ENCODE data around the gene DLG2. TPM values are rescaled to one million over a fixed set of nuclear protein-coding genes. Genes with fewer than 3 reads are reported as not detected.

DLG2 gene
- total RNA-seq, 2 donors from 2014 or later, result 3.8 to 16.4 TPM

DNA sequence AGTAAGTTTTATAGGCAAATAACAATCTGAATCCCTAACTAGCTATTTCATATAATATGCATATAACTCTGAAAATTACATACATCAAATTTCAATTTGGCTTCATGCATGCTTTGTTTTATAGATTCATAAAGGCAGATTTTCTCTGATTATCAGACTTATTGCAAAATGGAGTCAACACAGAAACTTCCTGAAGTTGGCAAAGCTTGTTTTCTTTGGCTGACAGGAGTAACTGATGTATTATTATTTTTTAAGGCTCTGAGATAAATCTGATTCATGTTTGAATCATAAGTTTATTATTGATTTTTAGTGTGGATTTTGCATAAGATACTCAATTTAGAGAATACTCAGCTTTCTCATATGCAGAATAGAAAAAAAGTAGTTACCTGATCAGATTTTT lies 1984.6 kb downstream of the DLG2 start:
- H3K4me3 ChIP-seq, result no peak overlapping the region
- DNase-seq (ENCODE audit: low spot score) (no peak), ATAC-seq (ENCODE audit: insufficient number of reproducible peaks, low FRiP score, low read depth) (no peak)
- no peaks in the 10 kb centered on the region for H3K36me3 ChIP-seq
- no peaks in the 10 kb centered on the region for H3K9me3 ChIP-seq
- no peaks in the 10 kb centered on the region for H3K27me3 ChIP-seq (replicated peaks; ENCODE audit: insufficient read depth)
- no peak overlapping the region for H3K27ac ChIP-seq
- H3K4me1 ChIP-seq (ENCODE audit: control insufficient read depth in 1 of 2, low read depth in 2 of 2), result no peaks in the 10 kb centered on the region
- TF ChIP-seq, protein P1, sequence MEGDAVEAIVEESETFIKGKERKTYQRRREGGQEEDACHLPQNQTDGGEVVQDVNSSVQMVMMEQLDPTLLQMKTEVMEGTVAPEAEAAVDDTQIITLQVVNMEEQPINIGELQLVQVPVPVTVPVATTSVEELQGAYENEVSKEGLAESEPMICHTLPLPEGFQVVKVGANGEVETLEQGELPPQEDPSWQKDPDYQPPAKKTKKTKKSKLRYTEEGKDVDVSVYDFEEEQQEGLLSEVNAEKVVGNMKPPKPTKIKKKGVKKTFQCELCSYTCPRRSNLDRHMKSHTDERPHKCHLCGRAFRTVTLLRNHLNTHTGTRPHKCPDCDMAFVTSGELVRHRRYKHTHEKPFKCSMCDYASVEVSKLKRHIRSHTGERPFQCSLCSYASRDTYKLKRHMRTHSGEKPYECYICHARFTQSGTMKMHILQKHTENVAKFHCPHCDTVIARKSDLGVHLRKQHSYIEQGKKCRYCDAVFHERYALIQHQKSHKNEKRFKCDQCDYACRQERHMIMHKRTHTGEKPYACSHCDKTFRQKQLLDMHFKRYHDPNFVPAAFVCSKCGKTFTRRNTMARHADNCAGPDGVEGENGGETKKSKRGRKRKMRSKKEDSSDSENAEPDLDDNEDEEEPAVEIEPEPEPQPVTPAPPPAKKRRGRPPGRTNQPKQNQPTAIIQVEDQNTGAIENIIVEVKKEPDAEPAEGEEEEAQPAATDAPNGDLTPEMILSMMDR (IDR thresholded peaks at IDR 0.05), result no peak

DNA sequence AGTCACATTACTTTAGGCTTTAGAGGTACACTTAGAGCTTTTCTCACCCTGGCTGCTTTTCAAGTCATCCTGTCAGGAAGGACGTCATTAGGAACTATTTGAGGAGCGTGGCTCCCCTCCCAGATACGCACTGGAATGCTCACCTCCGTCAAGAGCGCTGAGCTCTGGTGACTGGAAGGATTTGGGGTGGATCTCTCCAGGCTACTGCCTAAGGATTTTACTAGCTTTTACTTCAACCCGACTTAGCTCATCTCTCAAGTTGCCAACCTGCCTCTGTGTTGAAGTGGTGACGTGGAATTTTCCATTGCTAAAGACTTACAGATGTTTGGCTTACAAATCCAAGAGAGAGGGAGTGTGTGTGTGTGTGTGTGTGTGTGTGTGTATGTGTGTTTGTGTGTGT lies 1985.6 kb downstream of the DLG2 start:
- no peaks in the 10 kb centered on the region for H3K4me1 ChIP-seq (ENCODE audit: control insufficient read depth in 1 of 2, low read depth in 2 of 2)
- no peaks in the 10 kb centered on the region for H3K27me3 ChIP-seq (replicated peaks; ENCODE audit: insufficient read depth)
- H3K36me3 ChIP-seq, result no peaks in the 10 kb centered on the region
- H3K4me3 ChIP-seq, result no peak overlapping the region
- no peak for DNase-seq (ENCODE audit: low spot score)
- H3K9me3 ChIP-seq, result no peaks in the 10 kb centered on the region
- H3K27ac ChIP-seq, result no peak overlapping the region
- ATAC-seq (ENCODE audit: insufficient number of reproducible peaks, low FRiP score, low read depth), result no peak
- TF ChIP-seq, protein P1 (IDR thresholded peaks at IDR 0.05), result no peak

DNA sequence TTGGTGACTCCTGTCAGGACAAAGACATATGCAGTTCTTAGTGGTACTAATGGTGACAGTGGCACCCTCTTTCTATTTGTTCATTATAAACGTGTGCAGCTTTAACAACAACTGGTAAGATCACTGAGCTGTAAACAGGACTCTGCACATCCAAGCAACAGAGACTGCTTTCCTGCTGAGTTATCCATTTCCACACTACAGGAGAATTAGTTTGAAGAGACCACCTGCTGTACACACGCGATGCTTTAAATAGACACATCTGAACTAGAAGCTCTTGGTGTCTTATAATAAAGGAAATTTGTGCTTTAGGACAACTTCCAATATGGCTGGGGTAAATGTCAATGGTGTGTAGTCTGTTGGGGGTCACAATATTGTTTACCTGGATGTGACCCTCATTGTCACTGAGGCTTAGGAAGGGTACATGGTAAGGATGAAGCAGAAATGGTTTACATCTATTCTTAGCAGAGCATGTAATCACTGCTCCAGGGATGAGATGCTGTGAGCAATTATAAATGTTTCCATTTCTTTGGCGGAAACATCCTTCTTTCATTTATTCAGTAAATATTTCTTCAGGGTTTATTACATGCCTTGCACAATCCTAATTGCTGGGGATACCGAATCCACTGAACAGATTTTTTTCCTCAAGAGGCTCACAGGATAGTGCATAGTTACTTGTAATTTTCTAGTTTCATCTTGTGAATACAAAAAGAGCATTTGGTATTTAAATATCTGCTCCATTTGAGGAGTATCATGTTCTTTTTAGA lies 1987.0 kb downstream of the DLG2 start:
- Histone ChIP-seq H3K27me3 (replicated peaks; ENCODE audit: insufficient read depth) (no peaks in the 10 kb centered on the region), H3K4me1 (ENCODE audit: control insufficient read depth in 1 of 2, low read depth in 2 of 2) (no peaks in the 10 kb centered on the region), H3K27ac (no peak overlapping the region), H3K36me3 (no peaks in the 10 kb centered on the region), H3K4me3 (no peak overlapping the region), H3K9me3 (no peaks in the 10 kb centered on the region)
- DNase-seq (ENCODE audit: low spot score) (no peak), ATAC-seq (ENCODE audit: insufficient number of reproducible peaks, low FRiP score, low read depth) (no peak)
- TF ChIP-seq, protein P1 (IDR thresholded peaks at IDR 0.05), result no peak

DNA sequence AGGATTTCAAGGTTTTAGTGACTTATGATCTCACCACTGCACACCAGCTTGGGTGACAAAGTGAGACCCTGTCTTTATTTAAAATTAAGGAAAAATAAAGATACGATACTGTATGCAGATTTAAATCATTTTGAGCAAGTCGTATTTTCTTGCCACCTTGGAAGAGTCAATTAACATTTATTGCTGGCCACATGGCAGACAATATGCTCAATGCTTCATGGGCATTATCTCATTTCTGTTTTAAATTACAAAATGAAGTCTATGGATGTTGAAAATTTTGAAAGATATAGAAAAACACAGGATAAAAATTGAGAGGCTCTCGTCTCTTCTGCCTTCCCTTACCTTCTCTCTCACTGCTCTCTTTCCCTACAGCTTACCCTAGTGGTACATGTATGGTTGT lies 1992.0 kb downstream of the DLG2 start:
- no peaks in the 10 kb centered on the region for H3K27me3 ChIP-seq (replicated peaks; ENCODE audit: insufficient read depth)
- H3K27ac ChIP-seq, result no peak overlapping the region
- ATAC-seq (ENCODE audit: insufficient number of reproducible peaks, low FRiP score, low read depth) (no peak), DNase-seq (ENCODE audit: low spot score) (no peak)
- H3K9me3 ChIP-seq, result no peaks in the 10 kb centered on the region
- no peaks in the 10 kb centered on the region for H3K36me3 ChIP-seq
- TF ChIP-seq, protein P1 (IDR thresholded peaks at IDR 0.05), result no peak
- H3K4me3 ChIP-seq, result no peak overlapping the region
- no peaks in the 10 kb centered on the region for H3K4me1 ChIP-seq (ENCODE audit: control insufficient read depth in 1 of 2, low read depth in 2 of 2)

DNA sequence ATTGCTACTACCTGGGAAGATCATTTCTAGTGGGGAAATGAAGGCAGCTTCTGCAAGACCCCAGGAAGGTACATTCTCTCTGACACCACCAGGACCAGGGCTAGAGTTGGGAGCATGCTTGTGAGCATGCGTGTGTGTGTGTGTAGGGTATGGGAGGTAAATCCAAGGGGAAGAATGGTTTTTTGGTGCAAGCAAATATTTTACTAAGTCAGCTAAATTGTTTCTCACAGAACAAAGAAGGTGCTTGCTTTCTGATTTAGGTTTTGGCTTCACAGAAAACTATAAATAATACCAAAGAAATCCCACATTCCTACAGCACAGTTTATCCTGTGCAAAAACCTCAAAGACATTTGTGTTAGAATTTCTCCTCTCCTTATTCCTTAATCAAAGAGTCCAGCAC lies 1996.9 kb downstream of the DLG2 start:
- H3K4me1 ChIP-seq (ENCODE audit: control insufficient read depth in 1 of 2, low read depth in 2 of 2), result no peaks in the 10 kb centered on the region
- H3K9me3 ChIP-seq, result no peaks in the 10 kb centered on the region
- no peak overlapping the region for H3K27ac ChIP-seq
- H3K27me3 ChIP-seq (replicated peaks; ENCODE audit: insufficient read depth), result no peaks in the 10 kb centered on the region
- TF ChIP-seq, protein P1 (IDR thresholded peaks at IDR 0.05), result no peak
- ATAC-seq (ENCODE audit: insufficient number of reproducible peaks, low FRiP score, low read depth), result no peak
- H3K4me3 ChIP-seq, result no peak overlapping the region
- DNase-seq (ENCODE audit: low spot score), result no peak
- H3K36me3 ChIP-seq, result no peaks in the 10 kb centered on the region

Measured in thoracic aorta (tissue), 2 donors.